H1 (cell line): ENCODE measurements around the gene SUPT4H1. TPM values are rescaled to one million over a fixed set of nuclear protein-coding genes. Genes with fewer than 3 reads are reported as not detected.

Experiments used
- CBX8 ChIP-seq: fragments of 300-800, 300-1000 bp; sonication (generic); IDR thresholded peaks from 2 replicates; pipeline ENCODE4 v1.7.1; 2016; ENCODE audit warnings: low read depth, low read length, borderline replicate concordance
- CTBP2 ChIP-seq: IDR thresholded peaks from 2 replicates; pipeline ENCODE4 v1.7.0; 2011; ENCODE audit warnings: borderline replicate concordance, mild to moderate bottlenecking, moderate library complexity, mixed read lengths, low read length; ENCODE audit not compliant: insufficient read depth, insufficient read length
- PHF8 ChIP-seq: fragments of 200-600 bp; sonication (generic); conservative IDR thresholded peaks from 2 replicates; pipeline ENCODE4 v1.7.1; 2012; ENCODE audit warnings: low read depth, mild to moderate bottlenecking, inconsistent platforms, low read length, moderate library complexity
- RFX5 ChIP-seq: IDR thresholded peaks from 2 replicates; pipeline ENCODE4 v1.6.1; 2011; ENCODE audit warnings: low read depth, low read length, improper control_type of control experiment, borderline replicate concordance
- RXRA ChIP-seq: IDR thresholded peaks from 2 replicates; pipeline ENCODE4 v1.6.1; 2011; ENCODE audit warnings: low read depth, mild to moderate bottlenecking, low read length, moderate library complexity; ENCODE audit not compliant: insufficient read depth
- SIN3A ChIP-seq, 2 experiments: IDR thresholded peaks in 1 of 2; conservative IDR thresholded peaks in 1 of 2; 2 replicates each; pipeline ENCODE4 v1.6.1; 2011 to 2012; ENCODE audit warnings: low read length in 2 of 2, improper control_type of control experiment in 1 of 2, low read depth in 1 of 2, mild to moderate bottlenecking in 1 of 2
- SIX5 ChIP-seq: IDR thresholded peaks from 2 replicates; pipeline ENCODE4 v1.6.1; 2011; ENCODE audit warnings: mild to moderate bottlenecking, low read depth, low read length
- TBP ChIP-seq: IDR thresholded peaks from 2 replicates; pipeline ENCODE4 v1.6.1; 2011; ENCODE audit warnings: low read depth, low read length, improper control_type of control experiment
- polyA plus RNA-seq, 7 experiments: library from polyadenylated mRNA; depleted of rRNA in 3 of 7; stranded (reverse) in 5 of 7; unstranded in 2 of 7; fragments of >200 nt in 5 of 7; fragments of 200-250 nt in 2 of 7; gene quantifications; 1 replicate in 5 of 7; 2 replicates in 1 of 7; 4 replicates in 1 of 7; pipeline versions ENCODE4 v1.2.1 to v1.2.3, GENCODE V29; 2011 to 2013; ENCODE audit warnings: missing spikeins in 2 of 7, mixed read lengths in 2 of 7
- total RNA-seq: library from RNA; stranded (reverse); fragmentation: NEBNext Ultra II Directional; extraction: Animal tissue kit (Norgen Biotek cat#: 25700); gene quantifications from 2 replicates; pipeline ENCODE4 v1.2.1, GENCODE V29; 2021
- TF ChIP-seq, protein P1 (sequence below): fragments of 300-600 bp; sonication (generic); IDR thresholded peaks from 2 replicates; pipeline ENCODE4 v1.7.1; 2012; ENCODE audit warnings: low read length, moderate library complexity, mild to moderate bottlenecking, inconsistent platforms; ENCODE audit not compliant: insufficient replicate concordance

The SUPT4H1 gene
- total and polyA plus RNA-seq, 2 of the 8 experiments (the other 6 are each of a cell fraction or from before 2014, with no cell fraction given) = 112 to 143 TPM

DNA sequence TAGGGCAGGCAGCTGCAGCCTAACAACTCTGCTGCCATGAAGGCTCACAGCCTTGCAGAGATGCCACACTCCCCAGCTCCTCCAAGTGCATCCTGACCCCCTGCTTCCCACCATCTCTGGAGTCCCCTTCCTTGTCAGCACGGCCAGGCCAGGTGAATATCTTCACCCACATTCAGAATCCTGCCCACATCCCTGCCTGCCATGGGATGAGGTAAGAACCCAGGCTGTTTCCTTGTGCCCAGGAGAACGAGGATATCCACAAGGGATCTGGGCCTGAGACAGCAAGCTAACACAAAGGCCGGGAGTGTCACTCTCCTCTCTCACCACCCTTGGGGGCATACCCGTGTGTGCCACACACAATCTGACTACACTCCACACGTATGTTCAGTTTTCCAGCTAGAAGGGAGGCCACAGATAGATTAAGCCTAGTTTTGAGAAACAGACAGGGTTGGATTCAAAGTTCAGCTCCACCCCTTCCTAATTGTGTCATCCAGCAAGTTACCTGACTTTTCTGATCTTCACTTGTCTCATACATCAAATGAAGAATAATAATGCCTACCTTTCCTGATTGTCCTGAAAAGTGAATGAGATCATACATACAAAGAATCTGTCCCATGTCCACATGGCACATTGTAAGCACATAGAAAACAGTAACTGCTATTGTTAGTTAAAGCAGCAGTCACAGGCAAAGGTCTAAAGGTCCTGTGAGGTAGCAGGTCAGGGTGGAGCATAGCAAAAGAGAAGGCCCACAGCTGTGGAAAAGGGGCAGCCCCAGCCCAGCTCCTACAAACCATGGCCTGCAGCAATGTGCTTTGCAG is 17.4 kb upstream of the SUPT4H1 start (continued):
- TF ChIP-seq, protein P1, sequence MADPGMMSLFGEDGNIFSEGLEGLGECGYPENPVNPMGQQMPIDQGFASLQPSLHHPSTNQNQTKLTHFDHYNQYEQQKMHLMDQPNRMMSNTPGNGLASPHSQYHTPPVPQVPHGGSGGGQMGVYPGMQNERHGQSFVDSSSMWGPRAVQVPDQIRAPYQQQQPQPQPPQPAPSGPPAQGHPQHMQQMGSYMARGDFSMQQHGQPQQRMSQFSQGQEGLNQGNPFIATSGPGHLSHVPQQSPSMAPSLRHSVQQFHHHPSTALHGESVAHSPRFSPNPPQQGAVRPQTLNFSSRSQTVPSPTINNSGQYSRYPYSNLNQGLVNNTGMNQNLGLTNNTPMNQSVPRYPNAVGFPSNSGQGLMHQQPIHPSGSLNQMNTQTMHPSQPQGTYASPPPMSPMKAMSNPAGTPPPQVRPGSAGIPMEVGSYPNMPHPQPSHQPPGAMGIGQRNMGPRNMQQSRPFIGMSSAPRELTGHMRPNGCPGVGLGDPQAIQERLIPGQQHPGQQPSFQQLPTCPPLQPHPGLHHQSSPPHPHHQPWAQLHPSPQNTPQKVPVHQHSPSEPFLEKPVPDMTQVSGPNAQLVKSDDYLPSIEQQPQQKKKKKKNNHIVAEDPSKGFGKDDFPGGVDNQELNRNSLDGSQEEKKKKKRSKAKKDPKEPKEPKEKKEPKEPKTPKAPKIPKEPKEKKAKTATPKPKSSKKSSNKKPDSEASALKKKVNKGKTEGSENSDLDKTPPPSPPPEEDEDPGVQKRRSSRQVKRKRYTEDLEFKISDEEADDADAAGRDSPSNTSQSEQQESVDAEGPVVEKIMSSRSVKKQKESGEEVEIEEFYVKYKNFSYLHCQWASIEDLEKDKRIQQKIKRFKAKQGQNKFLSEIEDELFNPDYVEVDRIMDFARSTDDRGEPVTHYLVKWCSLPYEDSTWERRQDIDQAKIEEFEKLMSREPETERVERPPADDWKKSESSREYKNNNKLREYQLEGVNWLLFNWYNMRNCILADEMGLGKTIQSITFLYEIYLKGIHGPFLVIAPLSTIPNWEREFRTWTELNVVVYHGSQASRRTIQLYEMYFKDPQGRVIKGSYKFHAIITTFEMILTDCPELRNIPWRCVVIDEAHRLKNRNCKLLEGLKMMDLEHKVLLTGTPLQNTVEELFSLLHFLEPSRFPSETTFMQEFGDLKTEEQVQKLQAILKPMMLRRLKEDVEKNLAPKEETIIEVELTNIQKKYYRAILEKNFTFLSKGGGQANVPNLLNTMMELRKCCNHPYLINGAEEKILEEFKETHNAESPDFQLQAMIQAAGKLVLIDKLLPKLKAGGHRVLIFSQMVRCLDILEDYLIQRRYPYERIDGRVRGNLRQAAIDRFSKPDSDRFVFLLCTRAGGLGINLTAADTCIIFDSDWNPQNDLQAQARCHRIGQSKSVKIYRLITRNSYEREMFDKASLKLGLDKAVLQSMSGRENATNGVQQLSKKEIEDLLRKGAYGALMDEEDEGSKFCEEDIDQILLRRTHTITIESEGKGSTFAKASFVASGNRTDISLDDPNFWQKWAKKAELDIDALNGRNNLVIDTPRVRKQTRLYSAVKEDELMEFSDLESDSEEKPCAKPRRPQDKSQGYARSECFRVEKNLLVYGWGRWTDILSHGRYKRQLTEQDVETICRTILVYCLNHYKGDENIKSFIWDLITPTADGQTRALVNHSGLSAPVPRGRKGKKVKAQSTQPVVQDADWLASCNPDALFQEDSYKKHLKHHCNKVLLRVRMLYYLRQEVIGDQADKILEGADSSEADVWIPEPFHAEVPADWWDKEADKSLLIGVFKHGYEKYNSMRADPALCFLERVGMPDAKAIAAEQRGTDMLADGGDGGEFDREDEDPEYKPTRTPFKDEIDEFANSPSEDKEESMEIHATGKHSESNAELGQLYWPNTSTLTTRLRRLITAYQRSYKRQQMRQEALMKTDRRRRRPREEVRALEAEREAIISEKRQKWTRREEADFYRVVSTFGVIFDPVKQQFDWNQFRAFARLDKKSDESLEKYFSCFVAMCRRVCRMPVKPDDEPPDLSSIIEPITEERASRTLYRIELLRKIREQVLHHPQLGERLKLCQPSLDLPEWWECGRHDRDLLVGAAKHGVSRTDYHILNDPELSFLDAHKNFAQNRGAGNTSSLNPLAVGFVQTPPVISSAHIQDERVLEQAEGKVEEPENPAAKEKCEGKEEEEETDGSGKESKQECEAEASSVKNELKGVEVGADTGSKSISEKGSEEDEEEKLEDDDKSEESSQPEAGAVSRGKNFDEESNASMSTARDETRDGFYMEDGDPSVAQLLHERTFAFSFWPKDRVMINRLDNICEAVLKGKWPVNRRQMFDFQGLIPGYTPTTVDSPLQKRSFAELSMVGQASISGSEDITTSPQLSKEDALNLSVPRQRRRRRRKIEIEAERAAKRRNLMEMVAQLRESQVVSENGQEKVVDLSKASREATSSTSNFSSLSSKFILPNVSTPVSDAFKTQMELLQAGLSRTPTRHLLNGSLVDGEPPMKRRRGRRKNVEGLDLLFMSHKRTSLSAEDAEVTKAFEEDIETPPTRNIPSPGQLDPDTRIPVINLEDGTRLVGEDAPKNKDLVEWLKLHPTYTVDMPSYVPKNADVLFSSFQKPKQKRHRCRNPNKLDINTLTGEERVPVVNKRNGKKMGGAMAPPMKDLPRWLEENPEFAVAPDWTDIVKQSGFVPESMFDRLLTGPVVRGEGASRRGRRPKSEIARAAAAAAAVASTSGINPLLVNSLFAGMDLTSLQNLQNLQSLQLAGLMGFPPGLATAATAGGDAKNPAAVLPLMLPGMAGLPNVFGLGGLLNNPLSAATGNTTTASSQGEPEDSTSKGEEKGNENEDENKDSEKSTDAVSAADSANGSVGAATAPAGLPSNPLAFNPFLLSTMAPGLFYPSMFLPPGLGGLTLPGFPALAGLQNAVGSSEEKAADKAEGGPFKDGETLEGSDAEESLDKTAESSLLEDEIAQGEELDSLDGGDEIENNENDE = no peak
- TF ChIP-seq RFX5 (no peak), PHF8 (no peak), SIN3A (conservative IDR thresholded peaks at IDR 0.05 in 1 of 2, IDR thresholded peaks at IDR 0.05 in 1 of 2; ENCODE audit: low read depth in 1 of 2, low read length in 2 of 2) (no peak), CBX8 (no peak), RXRA (no peak), CTBP2 (no peak), TBP (no peak), SIX5 (no peak)
